ENCODE results near the gene RAB9A. TPM values are rescaled to one million over a fixed set of nuclear protein-coding genes. Genes with fewer than 3 reads are reported as not detected.

The RAB9A gene
- total RNA-seq, 1 experiment from 2014 or later: 26.3 TPM

DNA sequence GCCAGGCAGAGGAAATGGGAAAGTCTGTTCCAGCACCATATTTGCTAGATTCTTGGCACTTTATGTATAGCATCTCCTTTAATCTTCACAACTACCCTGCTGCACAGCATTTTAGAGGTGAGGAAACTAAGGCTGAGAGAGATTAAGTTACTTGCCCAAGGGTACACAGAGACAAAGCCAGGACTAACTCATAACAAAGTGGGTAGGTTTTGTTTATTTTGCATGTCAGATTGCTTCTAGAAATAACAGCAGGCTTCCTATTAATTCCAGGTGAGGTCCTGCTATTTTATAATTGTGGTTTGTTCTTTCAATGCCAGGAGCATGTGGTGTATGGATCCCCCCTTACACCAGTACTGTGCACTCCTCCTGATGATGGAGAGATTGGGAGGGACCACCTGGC lies 21.0 kb upstream of the RAB9A start (continued):
- TF ChIP-seq ZNF263 (CRISPR knock-in tag; IDR thresholded peaks at IDR 0.05; ENCODE audit: low read depth): no peak
- TF ChIP-seq, protein P1, sequence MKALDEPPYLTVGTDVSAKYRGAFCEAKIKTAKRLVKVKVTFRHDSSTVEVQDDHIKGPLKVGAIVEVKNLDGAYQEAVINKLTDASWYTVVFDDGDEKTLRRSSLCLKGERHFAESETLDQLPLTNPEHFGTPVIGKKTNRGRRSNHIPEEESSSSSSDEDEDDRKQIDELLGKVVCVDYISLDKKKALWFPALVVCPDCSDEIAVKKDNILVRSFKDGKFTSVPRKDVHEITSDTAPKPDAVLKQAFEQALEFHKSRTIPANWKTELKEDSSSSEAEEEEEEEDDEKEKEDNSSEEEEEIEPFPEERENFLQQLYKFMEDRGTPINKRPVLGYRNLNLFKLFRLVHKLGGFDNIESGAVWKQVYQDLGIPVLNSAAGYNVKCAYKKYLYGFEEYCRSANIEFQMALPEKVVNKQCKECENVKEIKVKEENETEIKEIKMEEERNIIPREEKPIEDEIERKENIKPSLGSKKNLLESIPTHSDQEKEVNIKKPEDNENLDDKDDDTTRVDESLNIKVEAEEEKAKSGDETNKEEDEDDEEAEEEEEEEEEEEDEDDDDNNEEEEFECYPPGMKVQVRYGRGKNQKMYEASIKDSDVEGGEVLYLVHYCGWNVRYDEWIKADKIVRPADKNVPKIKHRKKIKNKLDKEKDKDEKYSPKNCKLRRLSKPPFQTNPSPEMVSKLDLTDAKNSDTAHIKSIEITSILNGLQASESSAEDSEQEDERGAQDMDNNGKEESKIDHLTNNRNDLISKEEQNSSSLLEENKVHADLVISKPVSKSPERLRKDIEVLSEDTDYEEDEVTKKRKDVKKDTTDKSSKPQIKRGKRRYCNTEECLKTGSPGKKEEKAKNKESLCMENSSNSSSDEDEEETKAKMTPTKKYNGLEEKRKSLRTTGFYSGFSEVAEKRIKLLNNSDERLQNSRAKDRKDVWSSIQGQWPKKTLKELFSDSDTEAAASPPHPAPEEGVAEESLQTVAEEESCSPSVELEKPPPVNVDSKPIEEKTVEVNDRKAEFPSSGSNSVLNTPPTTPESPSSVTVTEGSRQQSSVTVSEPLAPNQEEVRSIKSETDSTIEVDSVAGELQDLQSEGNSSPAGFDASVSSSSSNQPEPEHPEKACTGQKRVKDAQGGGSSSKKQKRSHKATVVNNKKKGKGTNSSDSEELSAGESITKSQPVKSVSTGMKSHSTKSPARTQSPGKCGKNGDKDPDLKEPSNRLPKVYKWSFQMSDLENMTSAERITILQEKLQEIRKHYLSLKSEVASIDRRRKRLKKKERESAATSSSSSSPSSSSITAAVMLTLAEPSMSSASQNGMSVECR (CRISPR knock-in tag; IDR thresholded peaks at IDR 0.05; ENCODE audit: borderline replicate concordance): no peak
- TF ChIP-seq SMAD4 (CRISPR knock-in tag; IDR thresholded peaks at IDR 0.05): no peak
- TF ChIP-seq, protein P2, sequence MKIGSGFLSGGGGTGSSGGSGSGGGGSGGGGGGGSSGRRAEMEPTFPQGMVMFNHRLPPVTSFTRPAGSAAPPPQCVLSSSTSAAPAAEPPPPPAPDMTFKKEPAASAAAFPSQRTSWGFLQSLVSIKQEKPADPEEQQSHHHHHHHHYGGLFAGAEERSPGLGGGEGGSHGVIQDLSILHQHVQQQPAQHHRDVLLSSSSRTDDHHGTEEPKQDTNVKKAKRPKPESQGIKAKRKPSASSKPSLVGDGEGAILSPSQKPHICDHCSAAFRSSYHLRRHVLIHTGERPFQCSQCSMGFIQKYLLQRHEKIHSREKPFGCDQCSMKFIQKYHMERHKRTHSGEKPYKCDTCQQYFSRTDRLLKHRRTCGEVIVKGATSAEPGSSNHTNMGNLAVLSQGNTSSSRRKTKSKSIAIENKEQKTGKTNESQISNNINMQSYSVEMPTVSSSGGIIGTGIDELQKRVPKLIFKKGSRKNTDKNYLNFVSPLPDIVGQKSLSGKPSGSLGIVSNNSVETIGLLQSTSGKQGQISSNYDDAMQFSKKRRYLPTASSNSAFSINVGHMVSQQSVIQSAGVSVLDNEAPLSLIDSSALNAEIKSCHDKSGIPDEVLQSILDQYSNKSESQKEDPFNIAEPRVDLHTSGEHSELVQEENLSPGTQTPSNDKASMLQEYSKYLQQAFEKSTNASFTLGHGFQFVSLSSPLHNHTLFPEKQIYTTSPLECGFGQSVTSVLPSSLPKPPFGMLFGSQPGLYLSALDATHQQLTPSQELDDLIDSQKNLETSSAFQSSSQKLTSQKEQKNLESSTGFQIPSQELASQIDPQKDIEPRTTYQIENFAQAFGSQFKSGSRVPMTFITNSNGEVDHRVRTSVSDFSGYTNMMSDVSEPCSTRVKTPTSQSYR (CRISPR knock-in tag; IDR thresholded peaks at IDR 0.05): no peak

- no peaks in the 10 kb centered on the region; the same call in 1 of the 2 replicates for H3K36me3 Mint-ChIP-seq
- ChIA-PET POLR2A (no interaction called here), CTCF (no interaction called here)
- no peak overlapping the region for H3K4me3 Mint-ChIP-seq
- H3K27ac Mint-ChIP-seq: no peak overlapping the region
- H3K9me3 Mint-ChIP-seq: no peaks in the 10 kb centered on the region
- DNase-seq (ENCODE audit: low spot score): no peak
- H3K27me3 Mint-ChIP-seq (ENCODE audit: low read depth): peaks cover 2% of the 10 kb centered on the region; the same call in 1 of the 2 replicates
- no peaks in the 10 kb centered on the region for H3K4me1 Mint-ChIP-seq
- ATAC-seq: no peak
- TF ChIP-seq SMAD3 (CRISPR knock-in tag; IDR thresholded peaks at IDR 0.05; ENCODE audit: borderline replicate concordance) (no peak), CREB1 (CRISPR knock-in tag; IDR thresholded peaks at IDR 0.05) (no peak), ATF6 (CRISPR knock-in tag; IDR thresholded peaks at IDR 0.05) (no peak), ZNF512 (CRISPR knock-in tag; IDR thresholded peaks at IDR 0.05; ENCODE audit: borderline replicate concordance) (no peak), FOXK1 (CRISPR knock-in tag; IDR thresholded peaks at IDR 0.05) (no peak), SP1 (CRISPR knock-in tag; conservative IDR thresholded peaks at IDR 0.05) (no peak), NFYB (CRISPR knock-in tag; conservative IDR thresholded peaks at IDR 0.05; ENCODE audit: low read depth) (no peak), GABPB1 (CRISPR knock-in tag; IDR thresholded peaks at IDR 0.05) (no peak), SOX15 (CRISPR knock-in tag; IDR thresholded peaks at IDR 0.05) (no peak), GRHL2 (CRISPR knock-in tag; IDR thresholded peaks at IDR 0.05; ENCODE audit: insufficient replicate concordance, severe bottlenecking) (no peak)
- TF ChIP-seq, protein P2 (CRISPR knock-in tag; IDR thresholded peaks at IDR 0.05): no peak
- TF ChIP-seq, protein P1 (CRISPR knock-in tag; IDR thresholded peaks at IDR 0.05; ENCODE audit: borderline replicate concordance): no peak
Observed at GRCh38 chrX:13669246-13669737, 19.6 kb upstream of the RAB9A start.
